Mammary epithelial cell (primary cell): ENCODE data around the gene GPR132.

Source experiments
- EZH2 ChIP-seq: IDR thresholded peaks from 2 replicates; pipeline ENCODE4 v1.6.1; 2012; ENCODE audit warnings: low read length, inconsistent platforms, borderline replicate concordance
- TF ChIP-seq, protein P1 (sequence below), 2 donors: IDR thresholded peaks in 1 of 2; conservative IDR thresholded peaks in 1 of 2; 2 replicates each; pipeline ENCODE4 v1.5.1; 2011 to 2012; ENCODE audit warnings: inconsistent platforms in 2 of 2, low read length in 2 of 2, mild to moderate bottlenecking in 2 of 2, control low read depth in 1 of 2, low read depth in 1 of 2; ENCODE audit not compliant: insufficient read depth in 1 of 2; ENCODE audit errors: extremely low read depth in 1 of 2

DNA sequence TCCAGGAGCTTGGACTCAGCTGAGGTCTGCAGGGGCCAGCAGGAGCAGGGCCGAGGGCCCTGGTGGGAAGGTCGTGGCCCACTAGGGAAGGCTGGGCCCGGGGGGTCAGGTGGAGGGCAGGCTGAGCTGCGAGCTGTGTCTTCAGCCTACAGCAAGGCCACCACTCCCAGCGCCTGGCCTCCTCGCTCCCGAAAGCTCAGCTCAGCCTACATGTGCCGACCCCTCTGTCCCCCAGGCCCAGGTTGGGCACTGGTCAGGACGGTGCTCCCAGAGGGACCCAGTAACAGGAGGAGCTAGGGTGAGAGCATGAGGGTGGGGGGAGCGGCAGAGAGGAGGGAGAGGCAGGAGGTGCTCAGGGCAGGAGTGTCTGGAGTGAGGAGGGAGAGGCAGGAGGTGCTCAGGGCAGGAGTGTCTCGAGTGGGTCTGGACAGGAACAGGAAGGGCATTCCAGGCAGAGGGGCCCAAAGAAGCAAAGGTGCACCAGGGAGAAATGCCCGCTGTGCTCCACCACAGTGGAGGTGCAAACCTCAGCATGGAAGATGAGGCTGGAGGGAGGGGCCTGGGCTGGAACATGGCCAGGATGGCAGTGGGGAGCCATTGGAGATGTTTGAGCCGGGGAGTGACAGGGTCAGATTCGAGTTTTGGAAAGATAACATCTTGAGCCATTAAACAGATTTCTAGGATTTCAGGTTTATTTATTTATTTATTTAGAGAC, 29.1 kb upstream of the GPR132 start:
- TF ChIP-seq, protein P1, sequence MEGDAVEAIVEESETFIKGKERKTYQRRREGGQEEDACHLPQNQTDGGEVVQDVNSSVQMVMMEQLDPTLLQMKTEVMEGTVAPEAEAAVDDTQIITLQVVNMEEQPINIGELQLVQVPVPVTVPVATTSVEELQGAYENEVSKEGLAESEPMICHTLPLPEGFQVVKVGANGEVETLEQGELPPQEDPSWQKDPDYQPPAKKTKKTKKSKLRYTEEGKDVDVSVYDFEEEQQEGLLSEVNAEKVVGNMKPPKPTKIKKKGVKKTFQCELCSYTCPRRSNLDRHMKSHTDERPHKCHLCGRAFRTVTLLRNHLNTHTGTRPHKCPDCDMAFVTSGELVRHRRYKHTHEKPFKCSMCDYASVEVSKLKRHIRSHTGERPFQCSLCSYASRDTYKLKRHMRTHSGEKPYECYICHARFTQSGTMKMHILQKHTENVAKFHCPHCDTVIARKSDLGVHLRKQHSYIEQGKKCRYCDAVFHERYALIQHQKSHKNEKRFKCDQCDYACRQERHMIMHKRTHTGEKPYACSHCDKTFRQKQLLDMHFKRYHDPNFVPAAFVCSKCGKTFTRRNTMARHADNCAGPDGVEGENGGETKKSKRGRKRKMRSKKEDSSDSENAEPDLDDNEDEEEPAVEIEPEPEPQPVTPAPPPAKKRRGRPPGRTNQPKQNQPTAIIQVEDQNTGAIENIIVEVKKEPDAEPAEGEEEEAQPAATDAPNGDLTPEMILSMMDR (conservative IDR thresholded peaks at IDR 0.05 in 1 of 2, IDR thresholded peaks at IDR 0.05 in 1 of 2; ENCODE audit: extremely low read depth in 1 of 2, insufficient read depth in 1 of 2, low read depth in 1 of 2, low read length in 2 of 2): no peak
- TF ChIP-seq EZH2: no peak
